LNCAP (cell line): ENCODE measurements around the gene ZNF587B.

Source experiments
- CTCF ChIP-seq: fragments of 450-650 bp; IDR thresholded peaks from 2 replicates; pipeline ENCODE4 v1.5.1; 2017; ENCODE audit warnings: mild to moderate bottlenecking

The ZNF587B gene

GRCh38 chr19:57888107-57888559 lies 58.0 kb downstream of the ZNF587B start:
- TF ChIP-seq CTCF = no peak; the same call in 1 of the 2 replicates

- TF ChIP-seq CTCF = peak; percentile 15; the same call in 1 of the 2 replicates
Measured at GRCh38 chr19:57888560-57889231, 58.6 kb downstream of the ZNF587B start, which contains the start of gene ZNF814. ZNF814 (minus strand) TSS chr19:57889037; CDS start chr19:57888802, 235 bp downstream.
